B cell (primary cell): Measurements from ENCODE around the gene CHTF8. TPM values are rescaled to one million over a fixed set of nuclear protein-coding genes. Genes with fewer than 3 reads are reported as not detected.

Experiments used
- ATAC-seq: fragments of 200-7000 bp; cut with Tn5 transposase; one replicate; pipeline ENCODE4 v1.10.0; 2021; ENCODE audit warnings: low read depth, mild to moderate bottlenecking, moderate number of reproducible peaks, moderate library complexity
- CTCF ChIA-PET: fragments of 350-600 bp; sonication (Branson Sonifier 250); formaldehyde crosslinking; loops from one replicate; lab custom pipeline; 2021; ENCODE audit warnings: antibody characterized with exemption, inconsistent platforms; lab: Charles Lee
- POLR2A ChIA-PET: fragments of 350-600 bp; sonication (Branson Sonifier 250); formaldehyde crosslinking; loops from one replicate; lab custom pipeline; 2021; ENCODE audit warnings: antibody characterized with exemption; lab: Charles Lee
- DNase-seq: peaks from one replicate; pipeline ENCODE4 v3.0.0; 2013
- H2AFZ ChIP-seq: 2 replicates; pipeline ENCODE4 v1.6.1; 2012; ENCODE audit warnings: mild to moderate bottlenecking, low read depth, low read length; ENCODE audit not compliant: insufficient read depth, poor library complexity, severe bottlenecking
- H3K27ac ChIP-seq, 2 donors: 1 replicate in 1 of 2; 2 replicates in 1 of 2; pipeline ENCODE4 v1.5.1; 2012 to 2013; ENCODE audit warnings: low read length in 2 of 2, mild to moderate bottlenecking in 2 of 2, moderate library complexity in 1 of 2
- H3K27me3 ChIP-seq, 4 experiments: fragments of 200-600 bp in 1 of 4; sonication (generic) in 1 of 4; replicated peaks in 1 of 4; 1 replicate in 2 of 4; 2 replicates in 2 of 4; pipeline versions ENCODE4 v1.6.1 to v1.7.0; 2013 to 2016; ENCODE audit warnings: low read length in 3 of 4, mild to moderate bottlenecking in 2 of 4, mixed read lengths in 1 of 4, moderate library complexity in 1 of 4; ENCODE audit not compliant: insufficient read depth in 4 of 4, control insufficient read depth in 3 of 4; ENCODE audit errors: control extremely low read depth in 1 of 4
- H3K36me3 ChIP-seq, 2 experiments: replicated peaks in 1 of 2; 1 replicate in 1 of 2; 2 replicates in 1 of 2; pipeline versions ENCODE4 v1.6.1 to v1.7.1; 2013; ENCODE audit warnings: low read length in 1 of 2; ENCODE audit not compliant: insufficient read depth in 2 of 2, control insufficient read depth in 1 of 2; ENCODE audit errors: control extremely low read depth in 1 of 2, extremely low read depth in 1 of 2
- H3K4me1 ChIP-seq, 2 donors: fragments of 200-600 bp in 1 of 2; sonication (generic) in 1 of 2; 1 replicate in 1 of 2; 2 replicates in 1 of 2; pipeline versions ENCODE4 v1.5.1 to v1.6.1; 2013 to 2017; ENCODE audit warnings: low read length in 2 of 2; ENCODE audit not compliant: control insufficient read depth in 2 of 2, insufficient read depth in 2 of 2
- H3K4me2 ChIP-seq: replicated peaks from 2 replicates; pipeline ENCODE3; 2012; ENCODE audit warnings: mild to moderate bottlenecking, low read depth, low read length; ENCODE audit not compliant: poor library complexity, severe bottlenecking
- H3K4me3 ChIP-seq, 5 experiments: fragments of 200-600 bp in 1 of 5; sonication (generic) in 1 of 5; 1 replicate in 3 of 5; 2 replicates in 2 of 5; pipeline versions ENCODE4 v1.5.1 to v1.7.0; 2011 to 2016; ENCODE audit warnings: low read length in 4 of 5, mild to moderate bottlenecking in 4 of 5, low read depth in 2 of 5, control low read depth in 1 of 5, moderate library complexity in 1 of 5; ENCODE audit not compliant: insufficient read depth in 1 of 5; ENCODE audit errors: control extremely low read depth in 1 of 5, extremely low read depth in 1 of 5
- H3K79me2 ChIP-seq: fragments of 200-600 bp; sonication (generic); one replicate; pipeline ENCODE4 v1.6.0; 2016; ENCODE audit warnings: low read length; ENCODE audit not compliant: control insufficient read depth, insufficient read depth
- H3K9ac ChIP-seq: fragments of 200-600 bp; sonication (generic); 2 replicates; pipeline ENCODE4 v1.6.1; 2017; ENCODE audit warnings: mild to moderate bottlenecking, low read length, moderate library complexity
- H3K9me3 ChIP-seq, 3 donors: one replicate each; pipeline versions ENCODE4 v1.6.1 to v1.7.1; 2013; ENCODE audit warnings: low read length in 2 of 3; ENCODE audit not compliant: control insufficient read depth in 2 of 3, insufficient read depth in 1 of 3; ENCODE audit errors: control extremely low read depth in 1 of 3
- H4K20me1 ChIP-seq: 2 replicates; pipeline ENCODE4 v1.6.0; 2012; ENCODE audit warnings: mild to moderate bottlenecking, low read length; ENCODE audit not compliant: insufficient read depth, control insufficient read depth, poor library complexity, severe bottlenecking
- H3K27ac Mint-ChIP-seq: one replicate; pipeline ENCODE4 v1.8.0; 2021; ENCODE audit warnings: mixed read lengths
- H3K27me3 Mint-ChIP-seq: one replicate; pipeline ENCODE4 v1.8.0; 2021; ENCODE audit warnings: mixed read lengths
- H3K4me1 Mint-ChIP-seq: one replicate; pipeline ENCODE4 v1.8.0; 2021; ENCODE audit warnings: mixed read lengths
- H3K4me3 Mint-ChIP-seq: one replicate; pipeline ENCODE4 v1.8.0; 2021; ENCODE audit warnings: mixed read lengths
- H3K9me3 Mint-ChIP-seq: one replicate; pipeline ENCODE4 v1.8.0; 2022; ENCODE audit warnings: mixed read lengths; ENCODE audit not compliant: insufficient read depth
- EZH2 ChIP-seq: IDR thresholded peaks from 2 replicates; pipeline ENCODE4 v1.6.1; 2012; ENCODE audit warnings: borderline replicate concordance, low read depth, mild to moderate bottlenecking, moderate library complexity, low read length; ENCODE audit not compliant: insufficient read depth, poor library complexity, severe bottlenecking
- WGBS: methylation state at CpG from one replicate; pipeline ENCODE4 v1.1.5; 2013; ENCODE audit warnings: missing lambda C conversion rate; ENCODE audit not compliant: insufficient coverage; 5-methylcytosine and 5-hydroxymethylcytosine counted together
- intact Hi-C: fragments of 100-400 bp; cut with micrococcal nuclease; formaldehyde crosslinking; loops from one replicate; pipeline ENCODE4 v1.10.0; 2022
- polyA plus RNA-seq: library from polyadenylated mRNA; depleted of rRNA; stranded (reverse); fragments of >200 nt; gene quantifications from 2 replicates; pipeline ENCODE4 v1.2.3, GENCODE V29; 2012
- total RNA-seq, 2 donors: library from RNA; stranded (reverse); fragments of 120-200 nt in 1 of 2; gene quantifications; 1 replicate in 1 of 2; 2 replicates in 1 of 2; pipeline versions ENCODE4 v1.2.3 to v1.2.4, GENCODE V29; 2013 to 2022
- TF ChIP-seq, protein P1 (sequence below): fragments of 200-600 bp; IDR thresholded peaks from one replicate; pipeline ENCODE4 v1.8.0; 2022; ENCODE audit warnings: antibody characterized with exemption, mild to moderate bottlenecking

The CHTF8 gene
- total and polyA plus RNA-seq, 2 donors (not counting 1 experiment from before 2014, with no cell fraction given): 65.0 to 112 TPM

DNA sequence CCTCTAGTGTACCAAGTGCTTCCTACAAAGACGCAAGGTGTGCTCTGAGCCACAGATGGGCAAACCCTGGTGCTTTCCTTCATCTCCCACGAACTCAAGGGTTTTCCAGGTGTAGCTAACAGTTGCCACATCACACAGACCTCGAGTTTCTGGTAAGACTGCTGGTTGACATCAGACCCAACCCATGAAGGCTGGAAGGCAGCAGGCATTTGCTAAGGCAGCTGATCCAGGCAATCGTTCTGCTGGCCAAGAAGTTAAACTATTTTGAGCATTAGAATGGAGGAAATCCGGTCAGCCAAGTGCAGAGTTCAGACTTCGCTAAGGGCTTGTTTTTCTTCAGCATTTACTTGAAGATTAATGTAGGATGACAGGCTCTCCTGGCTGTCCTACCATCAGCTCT is 15.5 kb downstream of the CHTF8 start:
- H3K4me2 ChIP-seq: no peak overlapping the region
- H2AFZ ChIP-seq: no peak overlapping the region
- H3K36me3 ChIP-seq: peaks cover 1 to 66% of the 10 kb centered on the region in 2 experiments
- H3K79me2 ChIP-seq: peaks cover 24% of the 10 kb centered on the region
- H3K4me1 ChIP-seq: no peaks in the 10 kb centered on the region
- Mint-ChIP-seq H3K4me3 (no peak overlapping the region), H3K27ac (no peak overlapping the region), H3K27me3 (no peaks in the 10 kb centered on the region), H3K9me3 (no peaks in the 10 kb centered on the region), H3K4me1 (peaks cover 7% of the 10 kb centered on the region)
- POLR2A ChIA-PET: no interaction called here
- H3K4me3 ChIP-seq: no peak overlapping the region
- H4K20me1 ChIP-seq: peaks cover 90% of the 10 kb centered on the region
- no peak overlapping the region for H3K9ac ChIP-seq
- WGBS: 86% methylated on average over 6 of the region's 6 CpGs
- no peak overlapping the region for H3K27ac ChIP-seq
- intact Hi-C loops: no loop called here
- TF ChIP-seq EZH2: no peak
- TF ChIP-seq, protein P1, sequence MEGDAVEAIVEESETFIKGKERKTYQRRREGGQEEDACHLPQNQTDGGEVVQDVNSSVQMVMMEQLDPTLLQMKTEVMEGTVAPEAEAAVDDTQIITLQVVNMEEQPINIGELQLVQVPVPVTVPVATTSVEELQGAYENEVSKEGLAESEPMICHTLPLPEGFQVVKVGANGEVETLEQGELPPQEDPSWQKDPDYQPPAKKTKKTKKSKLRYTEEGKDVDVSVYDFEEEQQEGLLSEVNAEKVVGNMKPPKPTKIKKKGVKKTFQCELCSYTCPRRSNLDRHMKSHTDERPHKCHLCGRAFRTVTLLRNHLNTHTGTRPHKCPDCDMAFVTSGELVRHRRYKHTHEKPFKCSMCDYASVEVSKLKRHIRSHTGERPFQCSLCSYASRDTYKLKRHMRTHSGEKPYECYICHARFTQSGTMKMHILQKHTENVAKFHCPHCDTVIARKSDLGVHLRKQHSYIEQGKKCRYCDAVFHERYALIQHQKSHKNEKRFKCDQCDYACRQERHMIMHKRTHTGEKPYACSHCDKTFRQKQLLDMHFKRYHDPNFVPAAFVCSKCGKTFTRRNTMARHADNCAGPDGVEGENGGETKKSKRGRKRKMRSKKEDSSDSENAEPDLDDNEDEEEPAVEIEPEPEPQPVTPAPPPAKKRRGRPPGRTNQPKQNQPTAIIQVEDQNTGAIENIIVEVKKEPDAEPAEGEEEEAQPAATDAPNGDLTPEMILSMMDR: no peak
- no peaks in the 10 kb centered on the region for H3K27me3 ChIP-seq
- CTCF ChIA-PET: interaction anchor here (1.7 to 3.3 kb wide), 2 partner anchors 8 to 588 kb away, joined by 3 to 15 read pairs; no protein-coding TSS in a partner anchor
- no peak for ATAC-seq
- no peaks in the 10 kb centered on the region for H3K9me3 ChIP-seq
- DNase-seq: no peak

DNA sequence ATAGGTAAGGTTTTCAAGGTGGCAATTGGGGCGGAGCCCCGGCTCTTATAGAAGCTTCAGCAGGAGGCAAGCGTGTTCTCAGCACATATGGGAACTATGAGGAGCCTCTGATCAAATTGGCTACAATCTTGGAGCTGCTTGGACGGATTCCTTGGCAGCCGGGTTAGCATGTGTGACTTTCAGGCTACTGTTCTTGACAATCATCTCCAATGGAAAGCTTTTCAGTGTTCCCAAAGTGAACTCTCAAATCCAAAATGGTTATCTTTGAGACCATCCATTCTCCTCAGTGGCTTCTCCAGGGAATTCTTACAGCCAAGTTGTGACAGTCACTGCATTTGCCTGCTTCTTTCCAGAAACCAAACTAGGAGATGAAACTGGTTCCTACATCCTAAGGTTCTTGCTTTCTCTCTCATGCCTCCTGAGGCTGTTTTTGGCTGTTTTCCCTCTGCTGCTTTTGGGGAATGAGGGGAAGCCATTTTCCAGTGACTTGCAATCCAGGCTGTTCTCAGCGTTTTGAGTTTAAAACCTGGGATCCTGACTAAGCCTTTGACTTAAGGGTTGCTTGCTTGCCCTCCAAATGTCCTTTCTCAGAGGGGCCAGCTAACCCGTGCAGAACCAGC is 16.0 kb downstream of the CHTF8 start:
- intact Hi-C loops: no loop called here
- Histone ChIP-seq H3K27me3 (no peaks in the 10 kb centered on the region), H3K36me3 (peaks cover 1 to 66% of the 10 kb centered on the region in 2 experiments), H3K4me2 (no peak overlapping the region), H3K4me1 (no peaks in the 10 kb centered on the region), H3K9ac (no peak overlapping the region), H2AFZ (no peak overlapping the region), H3K4me3 (no peak overlapping the region), H4K20me1 (peaks cover 93% of the 10 kb centered on the region), H3K9me3 (no peaks in the 10 kb centered on the region), H3K79me2 (peaks cover 24% of the 10 kb centered on the region), H3K27ac (no peak overlapping the region)
- DNase-seq: no peak
- 97% methylated on average over 7 of the region's 7 CpGs for WGBS
- Mint-ChIP-seq H3K9me3 (no peaks in the 10 kb centered on the region), H3K4me1 (peaks cover 7% of the 10 kb centered on the region), H3K4me3 (no peak overlapping the region), H3K27me3 (no peaks in the 10 kb centered on the region), H3K27ac (no peak overlapping the region)
- POLR2A ChIA-PET: no interaction called here
- CTCF ChIA-PET: interaction anchor here (1.7 to 3.3 kb wide), 2 partner anchors 9 to 587 kb away, joined by 3 to 15 read pairs; no protein-coding TSS in a partner anchor
- TF ChIP-seq EZH2: no peak
- TF ChIP-seq, protein P1: no peak
- no peak for ATAC-seq
